KMS-11 (cell line): ENCODE data around the gene SGO2.

Experiments
- H2AFZ ChIP-seq: fragments of 200-600 bp; sonication (generic); 2 replicates; pipeline ENCODE4 v1.6.1; 2016; ENCODE audit warnings: antibody characterized with exemption, mixed run types, low read depth
- H3K27ac ChIP-seq: fragments of 200-600 bp; sonication (generic); 2 replicates; pipeline ENCODE4 v1.6.1; 2016; ENCODE audit warnings: mild to moderate bottlenecking, mixed run types
- H3K27me3 ChIP-seq: fragments of 200-600 bp; sonication (generic); 2 replicates; pipeline ENCODE4 v1.6.1; 2017; ENCODE audit warnings: mild to moderate bottlenecking, low read depth, mixed run types, moderate library complexity; ENCODE audit not compliant: insufficient read depth
- H3K36me3 ChIP-seq: fragments of 200-600 bp; sonication (generic); 2 replicates; pipeline ENCODE4 v1.6.1; 2017; ENCODE audit warnings: mild to moderate bottlenecking, mixed run types; ENCODE audit not compliant: insufficient read depth
- H3K4me1 ChIP-seq: fragments of 200-600 bp; sonication (generic); 2 replicates; pipeline ENCODE4 v1.6.1; 2016; ENCODE audit warnings: mild to moderate bottlenecking, low read depth, mixed run types; ENCODE audit not compliant: poor library complexity, severe bottlenecking
- H3K4me2 ChIP-seq: fragments of 200-600 bp; sonication (generic); 2 replicates; pipeline ENCODE4 v1.7.0; 2016; ENCODE audit warnings: mild to moderate bottlenecking, mixed run types
- H3K4me3 ChIP-seq: fragments of 200-600 bp; sonication (generic); IDR thresholded peaks from 2 replicates; pipeline ENCODE4 v1.6.1; 2017; ENCODE audit warnings: low read depth, low read length, mixed read lengths; ENCODE audit not compliant: insufficient read depth
- H3K79me2 ChIP-seq: fragments of 200-600 bp; sonication (generic); 2 replicates; pipeline ENCODE4 v1.6.1; 2016; ENCODE audit warnings: low read depth, mixed run types; ENCODE audit not compliant: insufficient read depth
- H3K9ac ChIP-seq: fragments of 200-600 bp; sonication (generic); 2 replicates; pipeline ENCODE4 v1.6.1; 2016; ENCODE audit warnings: mild to moderate bottlenecking, mixed run types
- H4K20me1 ChIP-seq: fragments of 200-600 bp; sonication (generic); 2 replicates; pipeline ENCODE4 v1.6.1; 2016; ENCODE audit warnings: mild to moderate bottlenecking, mixed run types; ENCODE audit not compliant: insufficient read depth
- CTCF ChIP-seq: fragments of 200-600 bp; sonication (generic); conservative IDR thresholded peaks from 2 replicates; pipeline ENCODE4 v1.6.1; 2017; ENCODE audit warnings: low read depth, mild to moderate bottlenecking, antibody characterized with exemption, low read length, moderate library complexity, mixed read lengths

The SGO2 gene

GRCh38 chr2:200525551-200525881 lies 491 bp upstream of the SGO2 start:
- peak overlapping the region; percentile 63 for H3K4me2 ChIP-seq
- no peak overlapping the region for H3K4me3 ChIP-seq
- no peaks in the 10 kb centered on the region for H3K27me3 ChIP-seq
- no peak overlapping the region for H3K9ac ChIP-seq
- H4K20me1 ChIP-seq, result 0 out of 2 replicates have a peak, but pooled peaks cover 3% of the 10 kb centered on the region
- H3K36me3 ChIP-seq, result no peaks in the 10 kb centered on the region
- no peak overlapping the region for H3K27ac ChIP-seq
- TF ChIP-seq CTCF, result 0 out of 2 replicates have a peak, but pooled peaks have one; percentile 7
- peak overlapping the region; percentile 85 for H2AFZ ChIP-seq
- H3K79me2 ChIP-seq, result peaks cover 30% of the 10 kb centered on the region
- H3K4me1 ChIP-seq, result peaks cover 22% of the 10 kb centered on the region

- H3K4me3 ChIP-seq, result no peak overlapping the region
- no peaks in the 10 kb centered on the region for H3K27me3 ChIP-seq
- no peak overlapping the region for H3K9ac ChIP-seq
- no peak for TF ChIP-seq CTCF
- 0 out of 2 replicates have a peak, but pooled peaks cover 3% of the 10 kb centered on the region for H4K20me1 ChIP-seq
- H3K79me2 ChIP-seq, result peaks cover 30% of the 10 kb centered on the region
- H2AFZ ChIP-seq, result no peak overlapping the region
- no peak overlapping the region for H3K4me2 ChIP-seq
- peaks cover 22% of the 10 kb centered on the region for H3K4me1 ChIP-seq
- H3K36me3 ChIP-seq, result no peaks in the 10 kb centered on the region
- H3K27ac ChIP-seq, result no peak overlapping the region
These were observed 2.2 kb downstream of the SGO2 start for GRCh38 chr2:200528228-200528627.

GRCh38 chr2:200533754-200534153 lies 7.7 kb downstream of the SGO2 start:
- no peaks in the 10 kb centered on the region for H4K20me1 ChIP-seq
- H3K27ac ChIP-seq, result no peak overlapping the region
- H3K36me3 ChIP-seq, result no peaks in the 10 kb centered on the region
- no peak for TF ChIP-seq CTCF
- H3K27me3 ChIP-seq, result no peaks in the 10 kb centered on the region
- peaks cover 7% of the 10 kb centered on the region; the same call in 1 of the 2 replicates for H3K79me2 ChIP-seq
- H3K9ac ChIP-seq, result no peak overlapping the region
- H2AFZ ChIP-seq, result no peak overlapping the region
- no peaks in the 10 kb centered on the region for H3K4me1 ChIP-seq
- no peak overlapping the region for H3K4me2 ChIP-seq
- no peak overlapping the region for H3K4me3 ChIP-seq

- no peaks in the 10 kb centered on the region for H4K20me1 ChIP-seq
- no peaks in the 10 kb centered on the region for H3K79me2 ChIP-seq
- H3K36me3 ChIP-seq, result no peaks in the 10 kb centered on the region
- H2AFZ ChIP-seq, result no peak overlapping the region
- H3K4me1 ChIP-seq, result no peaks in the 10 kb centered on the region
- H3K9ac ChIP-seq, result no peak overlapping the region
- no peak overlapping the region for H3K4me3 ChIP-seq
- no peaks in the 10 kb centered on the region for H3K27me3 ChIP-seq
- no peak overlapping the region for H3K27ac ChIP-seq
- no peak overlapping the region for H3K4me2 ChIP-seq
- no peak for TF ChIP-seq CTCF
These were observed 8.6 kb downstream of the SGO2 start for GRCh38 chr2:200534572-200534971.

GRCh38 chr2:200538139-200538538 lies 12.1 kb downstream of the SGO2 start:
- Histone ChIP-seq H3K36me3 (no peaks in the 10 kb centered on the region), H3K79me2 (no peaks in the 10 kb centered on the region), H2AFZ (no peak overlapping the region), H4K20me1 (no peaks in the 10 kb centered on the region), H3K27ac (no peak overlapping the region), H3K4me1 (no peaks in the 10 kb centered on the region), H3K27me3 (no peaks in the 10 kb centered on the region), H3K4me3 (no peak overlapping the region), H3K4me2 (no peak overlapping the region), H3K9ac (no peak overlapping the region)
- no peak for TF ChIP-seq CTCF
